GM13977 (cell line): ENCODE results near the gene LMAN1L.
A peak's percentile ranks its signal among the peaks of the same experiment; 100 is the strongest.

Source experiments
- DNase-seq: peaks from one replicate; pipeline ENCODE4 v3.0.0; 2012; ENCODE audit warnings: low spot score
- CTCF ChIP-seq: IDR thresholded peaks from 2 replicates; pipeline ENCODE4 v1.5.1; 2012; ENCODE audit warnings: mild to moderate bottlenecking, control low read depth; ENCODE audit not compliant: insufficient read depth; ENCODE audit errors: extremely low read depth, missing control alignments
- in situ Hi-C: fragments of 300-500 bp; cut with MboI; formaldehyde crosslinking; loops from one replicate; pipeline ENCODE4 v1.12.0; 2022; ENCODE audit warnings: low sequenced_read_pairs, low pct_unique_long_range_greater_than_20kb, mixed read lengths, inconsistent platforms; ENCODE audit not compliant: unreplicated experiment

The LMAN1L gene

GRCh38 chr15:74823324-74823723 lies 10.7 kb downstream of the LMAN1L start:
- no peak for TF ChIP-seq CTCF
- in situ Hi-C loops = no loop called here
- no peak for DNase-seq

- no peak for TF ChIP-seq CTCF
- DNase-seq = no peak
- in situ Hi-C loops = no loop called here
Observed at GRCh38 chr15:74824976-74825375, 12.3 kb downstream of the LMAN1L start.

DNA sequence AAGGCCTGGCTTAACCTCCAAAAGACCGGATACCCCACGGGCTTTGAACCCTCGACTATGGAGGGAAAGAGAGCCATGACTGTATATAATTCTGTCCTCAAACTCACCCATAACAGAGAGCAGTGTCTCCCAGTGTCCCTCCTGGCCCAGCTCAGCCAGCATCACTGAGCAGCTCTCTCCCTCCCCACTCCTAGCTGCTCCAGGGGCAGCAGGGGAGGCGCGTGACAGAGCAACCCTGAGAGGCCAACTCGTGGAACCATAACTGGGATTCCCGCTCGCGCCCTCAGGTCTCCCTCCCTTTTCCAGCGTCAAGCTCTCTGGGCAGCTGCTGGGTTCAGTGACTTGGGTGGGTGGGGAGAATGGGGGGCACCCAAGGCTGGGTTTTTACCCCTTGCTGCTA lies 13.2 kb downstream of the LMAN1L start:
- in situ Hi-C loops = no loop called here
- no peak for DNase-seq
- no peak for TF ChIP-seq CTCF

- no peak for TF ChIP-seq CTCF
- in situ Hi-C loops = no loop called here
- DNase-seq = peak; percentile 72
Observed at GRCh38 chr15:74826364-74826819, 13.8 kb downstream of the LMAN1L start, which contains the start of gene CPLX3. TSS of gene CPLX3 (plus strand) at chr15:74826627. CDS start at chr15:74826704, 77 bp downstream.

- no peak for TF ChIP-seq CTCF
- DNase-seq = no peak
- in situ Hi-C loops = no loop called here
Observed at GRCh38 chr15:74826921-74827320, 14.3 kb downstream of the LMAN1L start.

GRCh38 chr15:74827614-74828013 lies 15.0 kb downstream of the LMAN1L start:
- in situ Hi-C loops = no loop called here
- TF ChIP-seq CTCF = no peak
- no peak for DNase-seq

DNA sequence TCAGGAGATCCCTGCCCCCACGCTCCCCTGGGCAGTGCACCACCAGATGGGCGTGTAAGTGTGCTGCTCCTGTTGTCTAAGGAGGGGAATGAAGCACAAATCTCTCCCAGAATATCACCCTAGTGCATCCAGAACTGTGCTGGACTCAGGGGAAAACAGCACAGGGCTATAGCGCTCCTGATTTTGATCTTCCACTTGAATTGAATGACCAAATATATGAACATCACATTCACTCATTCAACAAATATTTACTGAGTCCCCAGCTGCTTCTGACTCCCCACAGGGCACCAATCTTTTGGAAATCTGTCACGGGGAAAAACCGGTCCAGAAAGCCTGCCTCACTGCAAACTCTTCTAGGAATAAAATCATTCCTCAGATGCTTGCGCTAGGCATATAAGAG lies 16.2 kb downstream of the LMAN1L start:
- TF ChIP-seq CTCF = no peak
- DNase-seq = no peak
- in situ Hi-C loops = no loop called here
